B cell (primary cell): ENCODE measurements around the gene TMEM132D.

Experiments
- CTCF ChIP-seq: fragments of 200-600 bp; IDR thresholded peaks from one replicate; pipeline ENCODE4 v1.8.0; 2022; ENCODE audit warnings: antibody characterized with exemption, mild to moderate bottlenecking
- EZH2 ChIP-seq: IDR thresholded peaks from 2 replicates; pipeline ENCODE4 v1.6.1; 2012; ENCODE audit warnings: borderline replicate concordance, low read depth, mild to moderate bottlenecking, moderate library complexity, low read length; ENCODE audit not compliant: insufficient read depth, poor library complexity, severe bottlenecking

GRCh38 chr12:129871991-129872972 lies 31.5 kb downstream of the TMEM132D start:
- no peak for TF ChIP-seq CTCF
- no peak for TF ChIP-seq EZH2
